Body of pancreas (tissue), 4 donors: ENCODE data around the gene PRTN3. TPM values are rescaled to one million over a fixed set of nuclear protein-coding genes. Genes with fewer than 3 reads are reported as not detected.

Source experiments
- ATAC-seq: fragments of 150-250 bp; one replicate; pipeline ENCODE4 v1.9.1; 2016
- DNase-seq, 4 donors: peaks; one replicate each; pipeline ENCODE4 v3.0.0-alpha.2; 2019
- H3K27ac ChIP-seq, 4 donors: fragments of 200-600 bp; sonication (generic); 1 replicate in 3 of 4; 2 replicates in 1 of 4; pipeline versions ENCODE4 v1.5.1 to v1.6.1; 2016 to 2019; ENCODE audit warnings: mild to moderate bottlenecking in 1 of 4, mixed read lengths in 1 of 4, moderate library complexity in 1 of 4
- H3K27me3 ChIP-seq, 2 donors: fragments of 200-600 bp; sonication (generic); one replicate each; pipeline ENCODE4 v1.6.0; 2016; ENCODE audit warnings: mild to moderate bottlenecking in 1 of 2
- H3K36me3 ChIP-seq, 2 donors: fragments of 200-600 bp; sonication (generic); replicated peaks in 1 of 2; 2 replicates each; pipeline ENCODE4 v1.5.1; 2016; ENCODE audit warnings: low read depth in 2 of 2; ENCODE audit not compliant: insufficient read depth in 1 of 2
- H3K4me1 ChIP-seq: fragments of 200-600 bp; sonication (generic); one replicate; pipeline ENCODE4 v1.6.0; 2016
- H3K4me3 ChIP-seq, 2 donors: fragments of 200-600 bp; sonication (generic); 1 replicate in 1 of 2; 2 replicates in 1 of 2; pipeline ENCODE4 v1.5.1; 2016 to 2019
- H3K9me3 ChIP-seq, 3 donors: fragments of 200-600 bp; sonication (generic); 1 replicate in 2 of 3; 2 replicates in 1 of 3; pipeline ENCODE4 v1.5.1; 2016
- POLR2A ChIP-seq, 3 donors: fragments of 450-650 bp; IDR thresholded peaks; one replicate each; pipeline ENCODE4 v1.6.1; 2016; ENCODE audit warnings: antibody characterized with exemption in 3 of 3, mild to moderate bottlenecking in 2 of 3
- WGBS, 2 donors: methylation state at CpG; one replicate each; pipeline ENCODE4 v1.1.5; 2017; 5-methylcytosine and 5-hydroxymethylcytosine counted together
- intact Hi-C: fragments of 100-400 bp; cut with DNase I; formaldehyde crosslinking; loops from one replicate; pipeline ENCODE4 v1.15.1; 2023
- total RNA-seq, 2 donors: library from RNA; depleted of rRNA; stranded (reverse); fragments of >200 nt; gene quantifications; one replicate each; pipeline ENCODE4 v1.1.0, GENCODE V29; 2016
- TF ChIP-seq, protein P1 (sequence below), 7 experiments: fragments of 450-650 bp in 4 of 7; fragments of 200-600 bp in 3 of 7; sonication (generic) in 3 of 7; IDR thresholded peaks; one replicate each; pipeline ENCODE4 v1.5.1; 2016 to 2019; ENCODE audit warnings: antibody characterized with exemption in 7 of 7

Gene PRTN3
- total RNA-seq, 2 donors from 2014 or later: 0.99 TPM; not detected in 1

DNA sequence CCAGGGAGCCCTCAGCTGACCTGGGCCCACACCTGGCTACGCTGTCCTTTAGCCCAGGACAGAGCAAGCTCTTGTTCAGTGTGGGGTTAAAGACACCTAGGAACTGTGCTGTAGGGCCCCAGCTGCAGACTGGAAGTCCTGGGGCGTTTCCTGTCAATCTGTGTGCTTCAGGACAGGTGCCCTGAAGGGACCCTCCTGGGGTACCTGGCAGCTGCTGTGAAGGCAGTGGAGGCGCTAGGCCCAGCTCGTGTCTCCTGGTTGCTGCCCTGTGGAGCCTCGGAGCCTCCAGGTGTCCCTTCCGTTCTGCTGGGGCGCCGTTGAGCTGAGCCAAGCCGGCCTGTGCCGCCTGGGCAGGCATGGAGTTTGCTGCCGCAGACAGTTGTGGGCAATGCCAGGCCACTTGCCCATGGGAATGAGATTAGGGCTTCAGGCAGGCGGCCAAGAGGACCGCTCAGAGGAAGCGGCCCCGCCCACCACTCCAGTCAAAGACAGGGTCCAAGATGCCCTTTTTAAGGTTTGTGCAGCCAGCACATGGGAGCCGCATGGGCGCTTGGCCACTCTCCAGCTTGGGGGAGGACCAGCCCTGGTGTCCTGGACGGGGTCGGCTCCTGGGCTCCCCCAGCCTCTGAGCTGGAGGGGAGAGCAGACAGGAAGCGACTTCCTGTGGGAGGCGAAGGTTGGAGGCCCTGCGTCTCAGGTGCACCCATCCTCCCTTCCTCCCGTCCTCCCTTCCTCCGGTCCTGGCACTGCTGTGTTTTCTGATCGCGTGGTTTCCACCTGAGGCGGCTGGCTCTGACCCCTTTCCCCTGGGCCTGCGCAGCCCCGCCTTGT, 39.6 kb upstream of the PRTN3 start:
- intact Hi-C loops: no loop called here
- peak in 1 of 3 donors; percentile 8 for TF ChIP-seq POLR2A (IDR thresholded peaks at IDR 0.05)
- TF ChIP-seq, protein P1, sequence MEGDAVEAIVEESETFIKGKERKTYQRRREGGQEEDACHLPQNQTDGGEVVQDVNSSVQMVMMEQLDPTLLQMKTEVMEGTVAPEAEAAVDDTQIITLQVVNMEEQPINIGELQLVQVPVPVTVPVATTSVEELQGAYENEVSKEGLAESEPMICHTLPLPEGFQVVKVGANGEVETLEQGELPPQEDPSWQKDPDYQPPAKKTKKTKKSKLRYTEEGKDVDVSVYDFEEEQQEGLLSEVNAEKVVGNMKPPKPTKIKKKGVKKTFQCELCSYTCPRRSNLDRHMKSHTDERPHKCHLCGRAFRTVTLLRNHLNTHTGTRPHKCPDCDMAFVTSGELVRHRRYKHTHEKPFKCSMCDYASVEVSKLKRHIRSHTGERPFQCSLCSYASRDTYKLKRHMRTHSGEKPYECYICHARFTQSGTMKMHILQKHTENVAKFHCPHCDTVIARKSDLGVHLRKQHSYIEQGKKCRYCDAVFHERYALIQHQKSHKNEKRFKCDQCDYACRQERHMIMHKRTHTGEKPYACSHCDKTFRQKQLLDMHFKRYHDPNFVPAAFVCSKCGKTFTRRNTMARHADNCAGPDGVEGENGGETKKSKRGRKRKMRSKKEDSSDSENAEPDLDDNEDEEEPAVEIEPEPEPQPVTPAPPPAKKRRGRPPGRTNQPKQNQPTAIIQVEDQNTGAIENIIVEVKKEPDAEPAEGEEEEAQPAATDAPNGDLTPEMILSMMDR (IDR thresholded peaks at IDR 0.05): no peak
- 31% methylated on average over 26 of the region's 29 CpGs; no CpG with 5 or more reads in 1 of the 2 donors for WGBS, 2 donors
- DNase-seq: peak; percentile 75 to 87 (median 82)
- peaks cover 19 to 26% of the 10 kb centered on the region in 2 donors for H3K36me3 ChIP-seq
- H3K4me1 ChIP-seq: peaks cover 47% of the 10 kb centered on the region
- ATAC-seq: no peak
- no peak overlapping the region for H3K4me3 ChIP-seq
- no peaks in the 10 kb centered on the region for H3K9me3 ChIP-seq
- H3K27ac ChIP-seq: peak overlapping the region; percentile 74 to 100 (median 98)
- no peaks in the 10 kb centered on the region for H3K27me3 ChIP-seq

DNA sequence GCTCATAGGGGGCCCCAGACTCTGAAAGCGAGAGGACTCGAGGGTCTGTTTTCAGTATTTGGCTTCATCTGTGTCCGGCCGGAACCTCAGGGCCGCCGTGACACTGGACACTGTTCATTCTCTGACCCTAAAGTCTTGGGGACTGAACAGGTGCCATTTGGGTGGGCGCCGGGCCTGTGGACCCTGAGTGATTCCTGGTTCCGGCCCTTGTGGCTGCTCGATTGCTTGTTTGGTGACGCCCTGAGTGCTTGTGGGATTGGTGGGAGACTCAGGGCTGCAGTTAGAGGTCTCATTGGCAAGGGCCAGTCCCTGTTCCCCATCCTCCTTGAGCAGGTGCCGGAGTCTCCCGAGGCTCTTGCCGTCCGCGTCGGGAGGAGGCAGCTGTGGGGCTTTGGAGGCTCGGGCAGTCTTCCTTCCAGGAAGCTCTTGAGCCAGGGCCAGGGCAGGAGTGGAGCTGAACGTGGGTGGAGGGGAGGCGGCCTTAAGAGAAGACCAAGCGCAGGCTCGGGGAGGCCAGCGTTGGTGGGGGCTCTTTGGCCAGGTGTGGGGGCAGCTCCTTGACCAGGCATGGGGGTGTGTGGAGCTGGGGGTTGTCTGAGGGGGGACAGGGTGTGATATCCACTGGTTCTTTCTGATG, 38.8 kb upstream of the PRTN3 start:
- Histone ChIP-seq H3K27ac (peak overlapping the region in 3 of 4 donors; percentile 17 to 100 (median 97)), H3K9me3 (no peaks in the 10 kb centered on the region), H3K4me1 (peaks cover 44% of the 10 kb centered on the region), H3K36me3 (peaks cover 26 to 33% of the 10 kb centered on the region in 2 donors), H3K27me3 (no peaks in the 10 kb centered on the region), H3K4me3 (no peak overlapping the region)
- DNase-seq (no peak), ATAC-seq (no peak)
- intact Hi-C loops: no loop called here
- TF ChIP-seq, protein P1 (IDR thresholded peaks at IDR 0.05): no peak
- no peak for TF ChIP-seq POLR2A (IDR thresholded peaks at IDR 0.05)
- WGBS, 2 donors: 34 to 49% methylated on average over 5 to 17 of the region's 23 CpGs

DNA sequence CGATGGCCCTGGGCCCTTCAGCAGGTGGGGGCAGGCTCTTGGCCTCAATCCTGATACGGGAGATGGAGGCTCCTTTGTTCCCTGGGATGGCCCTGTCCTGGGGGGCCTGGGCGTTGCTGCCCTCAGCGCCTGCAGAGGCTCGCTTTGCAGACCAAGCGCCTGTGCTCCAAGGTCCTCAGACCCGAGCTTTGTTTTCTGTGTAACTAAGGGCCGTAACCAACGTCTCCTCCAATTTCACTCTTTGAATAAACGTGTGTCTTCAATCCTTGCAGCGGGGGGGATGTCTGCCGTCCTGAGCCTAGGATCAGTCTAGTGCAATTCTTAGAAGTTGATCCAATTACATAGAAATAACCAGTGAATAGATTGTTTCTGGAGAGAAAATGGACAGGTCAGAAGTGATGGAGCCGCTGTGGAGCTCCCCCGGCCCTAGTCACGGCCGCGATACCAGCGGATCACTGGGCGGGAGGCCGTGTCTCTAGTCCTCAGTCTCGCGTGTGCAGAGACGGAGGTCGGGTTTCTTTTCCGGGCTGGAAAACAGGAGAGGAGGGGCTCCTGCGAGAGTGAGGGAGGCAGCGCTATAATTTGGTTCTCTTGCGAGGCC, 38.2 kb upstream of the PRTN3 start:
- ATAC-seq (no peak), DNase-seq (no peak)
- WGBS, 2 donors: 68 to 77% methylated on average over 18 to 28 of the region's 28 CpGs
- Histone ChIP-seq H3K27me3 (no peaks in the 10 kb centered on the region), H3K36me3 (peaks cover 31 to 39% of the 10 kb centered on the region in 2 donors), H3K4me3 (no peak overlapping the region), H3K27ac (peak overlapping the region in 2 of 4 donors; percentile 97 to 100), H3K4me1 (peaks cover 44% of the 10 kb centered on the region), H3K9me3 (no peaks in the 10 kb centered on the region)
- TF ChIP-seq, protein P1 (IDR thresholded peaks at IDR 0.05): no peak
- TF ChIP-seq POLR2A (IDR thresholded peaks at IDR 0.05): no peak
- intact Hi-C loops: no loop called here

DNA sequence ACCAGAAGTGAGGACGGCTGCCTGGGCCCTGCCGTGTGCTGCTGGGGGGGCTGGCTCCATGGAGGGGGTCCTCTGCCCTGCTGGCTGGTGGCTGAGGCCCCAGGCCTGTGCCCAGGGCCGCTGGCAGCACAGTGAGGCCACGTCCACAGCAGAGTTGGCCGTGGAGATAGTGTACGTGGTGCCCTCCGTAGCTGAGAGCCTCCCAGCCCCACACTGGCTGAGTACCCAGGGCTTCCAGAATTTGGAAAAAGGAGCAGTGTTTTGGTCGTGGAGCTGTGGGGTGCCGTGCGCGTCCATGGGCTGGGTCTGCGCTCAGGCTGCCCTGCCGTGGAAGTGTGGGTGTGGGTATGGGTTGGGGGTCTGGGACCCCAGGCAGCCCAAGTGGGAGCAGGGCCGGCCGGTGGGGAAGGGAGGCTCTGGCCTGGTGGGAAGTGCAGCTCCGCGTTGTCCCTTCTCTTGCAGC, 37.7 kb upstream of the PRTN3 start:
- no peaks in the 10 kb centered on the region for H3K27me3 ChIP-seq
- DNase-seq (no peak), ATAC-seq (no peak)
- H3K4me1 ChIP-seq: peaks cover 44% of the 10 kb centered on the region
- peaks cover 36 to 45% of the 10 kb centered on the region in 2 donors for H3K36me3 ChIP-seq
- peak overlapping the region in 1 of 4 donors; percentile 33 for H3K27ac ChIP-seq
- no peak overlapping the region for H3K4me3 ChIP-seq
- TF ChIP-seq, protein P1 (IDR thresholded peaks at IDR 0.05): no peak
- TF ChIP-seq POLR2A (IDR thresholded peaks at IDR 0.05): no peak
- WGBS, 2 donors: 86 to 88% methylated on average over 13 to 17 of the region's 17 CpGs
- intact Hi-C loops: no loop called here
- H3K9me3 ChIP-seq: no peaks in the 10 kb centered on the region
